Mesenchymal stem cell (in vitro differentiated cells and primary cell): ENCODE results near the gene ANXA6.

Source experiments
- DNase-seq: peaks from one replicate; pipeline ENCODE4 v3.0.0-alpha.2; 2013
- H2AFZ ChIP-seq: one replicate; pipeline ENCODE4 v1.6.1; 2013; ENCODE audit warnings: low read depth, mild to moderate bottlenecking, control low read depth, inconsistent platforms, low read length, moderate library complexity
- H2AK5ac ChIP-seq: 2 replicates; pipeline ENCODE4 v1.6.1; 2013; ENCODE audit warnings: low read length, moderate library complexity, mild to moderate bottlenecking, inconsistent platforms; ENCODE audit not compliant: severe bottlenecking
- H2BK120ac ChIP-seq: one replicate; pipeline ENCODE4 v1.6.1; 2013; ENCODE audit warnings: low read depth, mild to moderate bottlenecking, inconsistent platforms, low read length, moderate library complexity
- H2BK12ac ChIP-seq, 2 experiments: one replicate each; pipeline ENCODE4 v1.6.1; 2013; ENCODE audit warnings: inconsistent platforms in 2 of 2, low read length in 2 of 2, mild to moderate bottlenecking in 2 of 2, moderate library complexity in 2 of 2, control low read depth in 1 of 2
- H2BK15ac ChIP-seq: one replicate; pipeline ENCODE4 v1.6.1; 2013; ENCODE audit warnings: mild to moderate bottlenecking, low read depth, inconsistent platforms; ENCODE audit not compliant: poor library complexity, severe bottlenecking
- H2BK5ac ChIP-seq: 2 replicates; pipeline ENCODE4 v1.6.1; 2013; ENCODE audit warnings: low read depth, mild to moderate bottlenecking, low read length, control low read depth, inconsistent platforms; ENCODE audit not compliant: poor library complexity, severe bottlenecking
- H3K14ac ChIP-seq, 2 experiments: one replicate each; pipeline ENCODE4 v1.6.1; 2013; ENCODE audit warnings: inconsistent platforms in 2 of 2, low read length in 2 of 2, control low read depth in 1 of 2, mild to moderate bottlenecking in 1 of 2, moderate library complexity in 1 of 2
- H3K18ac ChIP-seq, 2 experiments: one replicate each; pipeline ENCODE4 v1.6.1; 2013; ENCODE audit warnings: inconsistent platforms in 2 of 2, low read length in 2 of 2, control low read depth in 1 of 2, low read depth in 1 of 2, mild to moderate bottlenecking in 1 of 2
- H3K23ac ChIP-seq, 2 experiments: one replicate each; pipeline ENCODE4 v1.6.1; 2013; ENCODE audit warnings: inconsistent platforms in 2 of 2, low read length in 2 of 2, mild to moderate bottlenecking in 2 of 2, moderate library complexity in 2 of 2, control low read depth in 1 of 2
- H3K27ac ChIP-seq: 2 replicates; pipeline ENCODE4 v1.5.1; 2013; ENCODE audit warnings: mild to moderate bottlenecking, moderate library complexity, low read length, control low read depth, inconsistent platforms; ENCODE audit not compliant: poor library complexity, severe bottlenecking
- H3K27me3 ChIP-seq, 2 experiments: 2 replicates each; pipeline versions ENCODE4 v1.6.1 to v1.7.0; 2013; ENCODE audit warnings: low read length in 2 of 2, mild to moderate bottlenecking in 2 of 2, moderate library complexity in 2 of 2, control low read depth in 1 of 2, inconsistent platforms in 1 of 2; ENCODE audit not compliant: control insufficient read depth in 1 of 2, insufficient read depth in 1 of 2
- H3K36me3 ChIP-seq, 2 experiments: 2 replicates each; pipeline versions ENCODE4 v1.6.1 to v1.7.0; 2013; ENCODE audit warnings: low read length in 2 of 2, control low read depth in 1 of 2, inconsistent platforms in 1 of 2, low read depth in 1 of 2, mild to moderate bottlenecking in 1 of 2; ENCODE audit not compliant: insufficient read depth in 2 of 2, control insufficient read depth in 1 of 2
- H3K4ac ChIP-seq, 2 experiments: one replicate each; pipeline ENCODE4 v1.6.1; 2013; ENCODE audit warnings: inconsistent platforms in 2 of 2, low read length in 2 of 2, mild to moderate bottlenecking in 2 of 2, moderate library complexity in 2 of 2, control low read depth in 1 of 2, low read depth in 1 of 2
- H3K4me1 ChIP-seq: 2 replicates; pipeline ENCODE4 v1.6.1; 2013; ENCODE audit warnings: low read depth, low read length, control low read depth; ENCODE audit not compliant: control insufficient read depth, insufficient read depth
- H3K4me2 ChIP-seq: 2 replicates; pipeline ENCODE4 v1.6.1; 2013; ENCODE audit warnings: low read length, mild to moderate bottlenecking, inconsistent platforms; ENCODE audit not compliant: poor library complexity, severe bottlenecking
- H3K4me3 ChIP-seq, 2 experiments: 2 replicates each; pipeline versions ENCODE4 v1.5.1 to v1.7.0; 2013; ENCODE audit warnings: low read length in 2 of 2, mild to moderate bottlenecking in 2 of 2, control low read depth in 1 of 2, low read depth in 1 of 2; ENCODE audit not compliant: insufficient read depth in 1 of 2
- H3K79me1 ChIP-seq: replicated peaks from 2 replicates; pipeline ENCODE4 v1.6.1; 2013; ENCODE audit warnings: mild to moderate bottlenecking, control low read depth, low read length, inconsistent platforms; ENCODE audit not compliant: poor library complexity, severe bottlenecking
- H3K9ac ChIP-seq: 2 replicates; pipeline ENCODE4 v1.7.0; 2013; ENCODE audit warnings: mild to moderate bottlenecking, low read length, moderate library complexity
- H3K9me3 ChIP-seq: 2 replicates; pipeline ENCODE4 v1.7.0; 2013; ENCODE audit warnings: mild to moderate bottlenecking, low read length; ENCODE audit not compliant: control insufficient read depth
- H4K8ac ChIP-seq: one replicate; pipeline ENCODE4 v1.6.1; 2013; ENCODE audit warnings: inconsistent platforms, mild to moderate bottlenecking, low read length, moderate library complexity
- H4K91ac ChIP-seq: one replicate; pipeline ENCODE4 v1.6.1; 2013; ENCODE audit warnings: mild to moderate bottlenecking, low read length, inconsistent platforms
- WGBS: methylation state at CpG from one replicate; pipeline ENCODE4 v1.1.7; 2013; ENCODE audit warnings: mixed read lengths; 5-methylcytosine and 5-hydroxymethylcytosine counted together

ANXA6 gene

DNA sequence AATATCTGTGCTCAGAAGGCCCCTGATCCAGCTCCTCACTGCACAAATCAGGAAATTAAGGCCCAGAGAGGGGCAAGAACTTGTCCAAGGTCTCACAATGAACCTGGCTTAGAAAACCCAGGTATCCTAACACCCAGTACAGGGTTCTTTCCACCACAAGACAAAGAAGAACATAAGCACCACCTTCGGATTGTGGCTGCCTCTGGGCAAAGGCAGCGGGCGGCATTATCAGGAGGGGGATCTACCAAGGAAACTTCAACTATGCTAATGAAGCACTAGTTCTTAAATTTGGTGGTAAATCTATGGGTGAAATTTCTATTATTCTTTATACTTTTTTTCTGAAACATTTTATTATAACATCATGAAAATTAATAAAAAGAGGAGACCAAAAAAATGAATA is 17.9 kb downstream of the ANXA6 start:
- Histone ChIP-seq H2BK120ac (no peak overlapping the region), H3K14ac (no peak overlapping the region), H2BK12ac (no peak overlapping the region), H2AFZ (no peak overlapping the region), H3K23ac (no peak overlapping the region), H4K91ac (no peak overlapping the region), H2BK15ac (no peak overlapping the region), H3K4me2 (no peak overlapping the region), H3K4me1 (peaks cover 18% of the 10 kb centered on the region), H3K9me3 (no peaks in the 10 kb centered on the region), H3K4me3 (no peak overlapping the region), H2BK5ac (no peak overlapping the region), H3K9ac (no peak overlapping the region), H2AK5ac (no peak overlapping the region), H4K8ac (no peak overlapping the region), H3K27me3 (no peaks in the 10 kb centered on the region), H3K27ac (no peak overlapping the region), H3K4ac (no peak overlapping the region), H3K36me3 (peaks cover 81 to 92% of the 10 kb centered on the region in 2 experiments), H3K79me1 (peaks cover 31% of the 10 kb centered on the region), H3K18ac (no peak overlapping the region)
- WGBS: 100% methylated on average over 1 of the region's 3 CpGs
- DNase-seq: no peak

DNA sequence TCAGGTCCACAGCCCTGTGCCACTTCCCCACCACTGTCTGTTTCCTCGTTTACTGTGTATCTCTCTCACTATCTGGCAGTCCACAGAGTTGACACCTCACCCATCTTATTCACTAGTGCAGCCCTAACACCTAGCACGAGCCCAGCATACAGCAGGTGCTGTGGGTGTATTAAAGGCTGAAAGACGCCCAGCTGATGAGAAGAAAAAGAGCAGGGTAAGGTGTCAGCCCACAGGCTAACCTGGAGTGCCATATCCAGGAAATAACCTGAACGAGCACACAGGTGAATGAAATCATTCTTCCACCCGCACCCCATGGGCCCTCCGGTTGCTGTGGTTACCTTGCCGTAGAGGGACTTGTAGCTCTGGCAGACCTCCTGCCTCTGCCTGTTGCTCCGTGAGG is 18.6 kb downstream of the ANXA6 start:
- Histone ChIP-seq H3K9me3 (no peaks in the 10 kb centered on the region), H3K36me3 (peaks cover 83 to 92% of the 10 kb centered on the region in 2 experiments), H4K91ac (no peak overlapping the region), H3K4me1 (peaks cover 18% of the 10 kb centered on the region), H2BK5ac (no peak overlapping the region), H4K8ac (no peak overlapping the region), H2BK120ac (no peak overlapping the region), H3K4me2 (no peak overlapping the region), H3K23ac (no peak overlapping the region), H3K4ac (no peak overlapping the region), H2AFZ (no peak overlapping the region), H3K4me3 (no peak overlapping the region), H3K27ac (no peak overlapping the region), H3K14ac (no peak overlapping the region), H3K9ac (no peak overlapping the region), H3K18ac (no peak overlapping the region), H3K27me3 (no peaks in the 10 kb centered on the region), H2BK15ac (no peak overlapping the region), H2BK12ac (no peak overlapping the region), H3K79me1 (peaks cover 33% of the 10 kb centered on the region), H2AK5ac (no peak overlapping the region)
- 99% methylated on average over 7 of the region's 8 CpGs for WGBS
- DNase-seq: no peak

DNA sequence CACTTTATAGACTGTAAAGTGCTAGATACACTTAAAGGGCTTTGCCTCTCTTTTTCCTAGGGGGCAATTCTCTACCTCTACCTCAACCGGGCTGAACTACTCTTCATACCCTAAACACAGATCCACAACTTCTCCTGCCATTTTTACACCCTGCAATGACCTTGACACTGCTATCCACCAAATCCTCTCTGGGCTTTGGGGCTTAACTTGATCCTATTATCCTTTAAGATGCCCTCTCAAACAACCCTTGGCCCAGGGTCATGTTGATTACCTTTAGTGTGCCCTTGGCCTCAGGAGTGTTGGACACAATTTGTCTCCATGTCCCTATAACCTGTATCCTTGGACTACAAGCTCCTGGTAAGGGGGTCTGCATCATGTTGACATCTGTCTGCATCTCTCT is 19.5 kb downstream of the ANXA6 start:
- WGBS: 95% methylated on average over 1 of the region's 1 CpG
- Histone ChIP-seq H3K14ac (no peak overlapping the region), H3K9ac (no peak overlapping the region), H3K4me1 (peaks cover 16% of the 10 kb centered on the region), H3K79me1 (peaks cover 31% of the 10 kb centered on the region), H3K36me3 (peaks cover 77 to 92% of the 10 kb centered on the region in 2 experiments), H3K23ac (no peak overlapping the region), H4K8ac (no peak overlapping the region), H3K4me3 (no peak overlapping the region), H3K9me3 (no peaks in the 10 kb centered on the region), H2AFZ (no peak overlapping the region), H3K27me3 (no peaks in the 10 kb centered on the region), H3K4me2 (no peak overlapping the region), H3K27ac (no peak overlapping the region), H3K18ac (no peak overlapping the region), H4K91ac (no peak overlapping the region), H2BK5ac (no peak overlapping the region), H2BK15ac (no peak overlapping the region), H2AK5ac (no peak overlapping the region), H2BK120ac (no peak overlapping the region), H2BK12ac (no peak overlapping the region), H3K4ac (no peak overlapping the region)
- DNase-seq: no peak

DNA sequence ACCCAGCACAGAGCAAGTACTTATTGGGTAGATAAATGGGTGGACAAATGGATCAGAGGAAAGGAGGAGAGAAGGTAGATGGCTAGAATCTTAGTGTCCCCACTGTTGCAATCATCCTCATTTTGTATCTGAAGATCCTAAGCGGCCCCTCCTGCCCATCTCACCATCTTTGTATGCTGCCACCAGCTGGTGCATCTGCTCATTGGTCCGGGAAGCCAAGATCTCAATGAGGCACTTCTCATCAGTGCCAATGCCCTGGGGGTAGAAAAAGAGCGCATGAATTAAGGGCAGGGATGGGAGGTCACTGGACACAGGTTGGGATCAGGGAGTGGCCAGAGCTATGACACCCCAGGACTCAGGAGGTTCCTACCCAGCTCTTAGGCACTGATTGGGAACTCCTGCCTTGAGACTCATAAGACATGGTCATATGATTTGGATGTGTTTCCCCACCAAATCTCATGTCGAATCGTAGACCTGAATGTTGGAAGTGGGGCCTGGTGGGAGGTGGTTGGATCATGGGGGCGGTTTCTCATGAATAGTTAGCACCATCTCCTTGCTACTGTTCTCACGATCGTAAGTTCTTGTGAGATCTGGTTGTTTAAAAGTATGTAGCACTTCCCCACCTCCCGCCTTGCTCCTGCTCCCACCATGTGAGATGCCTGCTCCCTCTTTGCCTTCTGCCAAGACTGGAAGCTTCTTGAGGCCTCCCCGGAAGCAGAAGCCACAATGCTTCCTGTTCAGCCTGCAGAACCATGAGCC is 20.3 kb downstream of the ANXA6 start:
- H3K79me1 ChIP-seq: peaks cover 32% of the 10 kb centered on the region
- H2AFZ ChIP-seq: no peak overlapping the region
- H3K27ac ChIP-seq: no peak overlapping the region
- H2BK12ac ChIP-seq: no peak overlapping the region
- no peak for DNase-seq
- no peak overlapping the region for H3K18ac ChIP-seq
- H3K4me3 ChIP-seq: no peak overlapping the region
- 99% methylated on average over 7 of the region's 10 CpGs for WGBS
- H3K4me2 ChIP-seq: no peak overlapping the region
- no peak overlapping the region for H3K14ac ChIP-seq
- no peaks in the 10 kb centered on the region for H3K27me3 ChIP-seq
- H3K23ac ChIP-seq: no peak overlapping the region
- H4K91ac ChIP-seq: no peak overlapping the region
- H3K36me3 ChIP-seq: peaks cover 77 to 92% of the 10 kb centered on the region in 2 experiments
- no peak overlapping the region for H2AK5ac ChIP-seq
- H2BK15ac ChIP-seq: no peak overlapping the region
- H2BK120ac ChIP-seq: no peak overlapping the region
- no peak overlapping the region for H3K4ac ChIP-seq
- H3K9ac ChIP-seq: no peak overlapping the region
- no peak overlapping the region for H2BK5ac ChIP-seq
- H3K9me3 ChIP-seq: no peaks in the 10 kb centered on the region
- no peak overlapping the region for H4K8ac ChIP-seq
- H3K4me1 ChIP-seq: peaks cover 12% of the 10 kb centered on the region
